K562 (cell line): ENCODE data around the gene TRAPPC2L. TPM values are rescaled to one million over a fixed set of nuclear protein-coding genes. Genes with fewer than 3 reads are reported as not detected.

ENCODE experiments used
- ARID4B ChIP-seq: sonication (generic); formaldehyde crosslinking; IDR thresholded peaks from 2 replicates; pipeline ENCODE4 v1.8.0; 2022; ENCODE audit warnings: mild to moderate bottlenecking, missing genetic modification reagents
- ETV6 ChIP-seq, 3 experiments: fragments of 150-350 bp in 1 of 3; sonication (generic) in 1 of 3; formaldehyde crosslinking in 1 of 3; IDR thresholded peaks; 2 replicates each; pipeline versions ENCODE4 v1.6.1 to v1.8.0; 2014 to 2022; ENCODE audit warnings: borderline replicate concordance in 2 of 3, low read depth in 2 of 3, antibody characterized with exemption in 1 of 3, low read length in 1 of 3, mild to moderate bottlenecking in 1 of 3, missing genetic modification reagents in 1 of 3
- HMBOX1 ChIP-seq: sonication (generic); IDR thresholded peaks from 2 replicates; pipeline ENCODE4 v1.6.1; 2016
- MXI1 ChIP-seq: IDR thresholded peaks from 2 replicates; pipeline ENCODE4 v1.6.1; 2011; ENCODE audit warnings: low read depth, mild to moderate bottlenecking, improper control_type of control experiment, low read length
- NCOA6 ChIP-seq: fragments of 450-650 bp; IDR thresholded peaks from 2 replicates; pipeline ENCODE4 v1.6.1; 2017; ENCODE audit warnings: mild to moderate bottlenecking
- PCBP1 ChIP-seq: fragments of 200-400 bp; formaldehyde crosslinking; IDR thresholded peaks from 2 replicates; pipeline ENCODE4 v1.6.1; 2018; ENCODE audit warnings: mild to moderate bottlenecking, low read depth, low read length; ENCODE audit not compliant: poor library complexity, severe bottlenecking
- PTBP1 ChIP-seq: fragments of 200-400 bp; formaldehyde crosslinking; IDR thresholded peaks from 2 replicates; pipeline ENCODE4 v1.6.1; 2017; ENCODE audit warnings: low read depth, low read length
- RBM22 ChIP-seq: fragments of 200-400 bp; formaldehyde crosslinking; IDR thresholded peaks from 2 replicates; pipeline ENCODE4 v1.6.1; 2018; ENCODE audit warnings: low read length, low read depth; ENCODE audit not compliant: poor library complexity, severe bottlenecking
- RREB1 ChIP-seq: fragments of 250-450 bp; sonication (Bioruptor Pico); IDR thresholded peaks from 2 replicates; pipeline ENCODE4 v1.4.0; 2020
- SNAPC5 ChIP-seq: fragments of 250-450 bp; sonication (Bioruptor Pico); IDR thresholded peaks from 2 replicates; pipeline ENCODE4 v1.8.0; 2021; ENCODE audit warnings: moderate library complexity, mild to moderate bottlenecking, inconsistent platforms
- TBP ChIP-seq: optimal IDR thresholded peaks from 2 replicates; pipeline ENCODE3; 2011; ENCODE audit warnings: low read depth, low read length, improper control_type of control experiment
- YY1 ChIP-seq, 3 experiments: IDR thresholded peaks; 2 replicates each; pipeline ENCODE4 v1.6.1; 2011; ENCODE audit warnings: low read length in 2 of 3, mild to moderate bottlenecking in 2 of 3, moderate library complexity in 2 of 3, borderline replicate concordance in 1 of 3, control low read depth in 1 of 3, low read depth in 1 of 3; ENCODE audit not compliant: insufficient read depth in 3 of 3, insufficient replicate concordance in 2 of 3, control insufficient read depth in 1 of 3, insufficient read length in 1 of 3; ENCODE audit errors: extremely low read depth in 1 of 3
- polyA plus RNA-seq, 8 experiments: library from polyadenylated mRNA; depleted of rRNA in 4 of 8; stranded (reverse) in 5 of 8; unstranded in 3 of 8; fragments of >200 nt; fragmentation: Nextera tagmentation in 2 of 8; fragmentation: Illumina TruSeq in 1 of 8; extraction: Ambion mirVana in 2 of 8; extraction: Trizol in 1 of 8; gene quantifications; 2 replicates each; pipeline versions ENCODE4 v1.2.1 to v1.2.3, GENCODE V29; 2011 to 2014; ENCODE audit warnings: inconsistent platforms in 1 of 8, missing spikeins in 1 of 8
- total RNA-seq, 7 experiments: library from RNA; depleted of rRNA in 6 of 7; stranded (reverse); fragments of >200 nt in 6 of 7; fragmentation: Illumina TruSeq in 2 of 7; extraction: Trizol in 2 of 7; gene quantifications; 2 replicates each; pipeline versions ENCODE4 v1.2.1 to v1.2.3, GENCODE V29; 2011 to 2021; ENCODE audit warnings: low replicate concordance in 1 of 7

TRAPPC2L gene
- total and polyA plus RNA-seq, 9 of the 15 experiments (the other 6 are each of a cell fraction or from before 2014, with no cell fraction given): 60.4 to 398 (median 97.5) TPM

GRCh38 chr16:88812513-88813268 is 44.2 kb upstream of the TRAPPC2L start (continued):
- TF ChIP-seq PCBP1: no peak
- TF ChIP-seq TBP: no peak
- no peak for TF ChIP-seq MXI1
- no peak for TF ChIP-seq SNAPC5 (CRISPR knock-in tag)
- no peak for TF ChIP-seq RBM22
- no peak for TF ChIP-seq NCOA6
- no peak for TF ChIP-seq PTBP1
- TF ChIP-seq YY1 (IDR thresholded peaks at IDR 0.05; ENCODE audit: borderline replicate concordance in 1 of 3, control insufficient read depth in 1 of 3, extremely low read depth in 1 of 3, insufficient read depth in 3 of 3, insufficient read length in 1 of 3, insufficient replicate concordance in 2 of 3, low read depth in 1 of 3, low read length in 2 of 3): peak in 1 of 3 experiments; percentile 18
- no peak for TF ChIP-seq ARID4B
- TF ChIP-seq HMBOX1: no peak
- peak; percentile 6; the same call in 1 of the 2 replicates for TF ChIP-seq RREB1 (CRISPR knock-in tag)
- TF ChIP-seq ETV6 (IDR thresholded peaks at IDR 0.05; ENCODE audit: borderline replicate concordance in 1 of 2, low read depth in 2 of 2, low read length in 1 of 2): no peak
- TF ChIP-seq ETV6 (CRISPR knock-in tag; IDR thresholded peaks at IDR 0.05; ENCODE audit: borderline replicate concordance): no peak
